Ishikawa (cell line): Measurements from ENCODE around the gene USP7.
A peak's percentile ranks its signal among the peaks of the same experiment; 100 is the strongest.

ENCODE experiments used
- CEBPB ChIP-seq: IDR thresholded peaks from 2 replicates; pipeline ENCODE4 v1.6.1; 2012
- CREB1 ChIP-seq: IDR thresholded peaks from 2 replicates; pipeline ENCODE4 v1.6.1; 2012; ENCODE audit warnings: low read depth
- EGR1 ChIP-seq: IDR thresholded peaks from 2 replicates; pipeline ENCODE4 v1.6.1; 2012
- EP300 ChIP-seq: IDR thresholded peaks from 2 replicates; pipeline ENCODE4 v1.6.1; 2012; ENCODE audit warnings: borderline replicate concordance
- FOXM1 ChIP-seq: IDR thresholded peaks from 2 replicates; pipeline ENCODE4 v1.6.1; 2012; ENCODE audit warnings: low read depth, borderline replicate concordance
- MAX ChIP-seq: IDR thresholded peaks from 2 replicates; pipeline ENCODE4 v1.6.1; 2012
- NFIC ChIP-seq: IDR thresholded peaks from 2 replicates; pipeline ENCODE4 v1.6.1; 2012
- RAD21 ChIP-seq: IDR thresholded peaks from 2 replicates; pipeline ENCODE4 v1.6.1; 2012; ENCODE audit warnings: low read depth
- REST ChIP-seq: IDR thresholded peaks from 2 replicates; pipeline ENCODE4 v1.6.1; 2012; ENCODE audit warnings: low read depth, mild to moderate bottlenecking
- TAF1 ChIP-seq: IDR thresholded peaks from 2 replicates; pipeline ENCODE4 v1.6.1; 2012; ENCODE audit warnings: low read depth, mild to moderate bottlenecking
- TCF12 ChIP-seq: IDR thresholded peaks from 2 replicates; pipeline ENCODE4 v1.6.1; 2012; ENCODE audit warnings: low read depth
- TEAD4 ChIP-seq: IDR thresholded peaks from 2 replicates; pipeline ENCODE4 v1.6.1; 2012
- USF1 ChIP-seq: IDR thresholded peaks from 2 replicates; pipeline ENCODE4 v1.6.1; 2012
- YY1 ChIP-seq: IDR thresholded peaks from 2 replicates; pipeline ENCODE4 v1.6.1; 2012; ENCODE audit warnings: low read depth
- ZBTB7A ChIP-seq: IDR thresholded peaks from 2 replicates; pipeline ENCODE4 v1.6.1; 2012; ENCODE audit warnings: low read depth

USP7 gene

GRCh38 chr16:8936421-8936820 lies 27.3 kb downstream of the USP7 start:
- TF ChIP-seq ZBTB7A (no peak), RAD21 (peak; percentile 31; the same call in 1 of the 2 replicates)

GRCh38 chr16:8935989-8936388 lies 27.7 kb downstream of the USP7 start:
- TF ChIP-seq ZBTB7A (no peak), TAF1 (no peak), EGR1 (no peak), MAX (no peak), TCF12 (no peak), USF1 (no peak), CREB1 (no peak), RAD21 (no peak), CEBPB (no peak), NFIC (no peak), TEAD4 (no peak), FOXM1 (no peak)

GRCh38 chr16:8934601-8935000 lies 29.1 kb downstream of the USP7 start:
- no peak for TF ChIP-seq EGR1
- no peak for TF ChIP-seq TAF1
- TF ChIP-seq USF1, result no peak
- no peak for TF ChIP-seq FOXM1
- no peak for TF ChIP-seq EP300
- no peak for TF ChIP-seq TEAD4
- TF ChIP-seq MAX, result no peak
- TF ChIP-seq YY1, result no peak
- TF ChIP-seq CEBPB, result no peak
- no peak for TF ChIP-seq CREB1
- TF ChIP-seq REST, result no peak
- no peak for TF ChIP-seq ZBTB7A

GRCh38 chr16:8931859-8932258 lies 31.8 kb downstream of the USP7 start:
- TF ChIP-seq TAF1 (no peak), CEBPB (peak; percentile 58; the same call in 1 of the 2 replicates), TEAD4 (peak; percentile 42), REST (peak; percentile 97), MAX (0 out of 2 replicates have a peak, but pooled peaks have one; percentile 38), TCF12 (no peak)

GRCh38 chr16:8929086-8929748 lies 34.5 kb downstream of the USP7 start:
- TF ChIP-seq EP300 (no peak), FOXM1 (no peak), USF1 (no peak), TCF12 (no peak), TEAD4 (no peak), NFIC (no peak), ZBTB7A (no peak), EGR1 (no peak), CEBPB (no peak)

- TF ChIP-seq MAX, result no peak
- peak; percentile 96 for TF ChIP-seq CEBPB
Observed at GRCh38 chr16:8928467-8928957, 35.2 kb downstream of the USP7 start.
